Stomach (tissue), 9 donors: ENCODE measurements around the gene CAMSAP3. TPM values are rescaled to one million over a fixed set of nuclear protein-coding genes. Genes with fewer than 3 reads are reported as not detected.
A peak's percentile ranks its signal among the peaks of the same experiment; 100 is the strongest.

ENCODE experiments used
- DNase-seq, 2 donors: peaks; one replicate each; pipeline versions ENCODE4 v3.0.0 to v3.0.0-alpha.2; 2013 to 2019
- H3K27ac ChIP-seq, 5 donors: fragments of 200-600 bp in 4 of 5; sonication (generic) in 4 of 5; one replicate each; pipeline ENCODE4 v1.5.1; 2013 to 2019; ENCODE audit warnings: mild to moderate bottlenecking in 1 of 5, moderate library complexity in 1 of 5
- H3K27me3 ChIP-seq, 3 donors: fragments of 200-600 bp; sonication (generic); one replicate each; pipeline ENCODE4 v1.5.1; 2017 to 2019; ENCODE audit warnings: mixed run types in 1 of 3
- H3K36me3 ChIP-seq, 4 donors: fragments of 200-600 bp; sonication (generic); 1 replicate in 3 of 4; 2 replicates in 1 of 4; pipeline ENCODE4 v1.5.1; 2016 to 2019
- H3K4me1 ChIP-seq, 4 donors: fragments of 200-600 bp; sonication (generic); one replicate each; pipeline ENCODE4 v1.5.1; 2016 to 2019
- H3K4me3 ChIP-seq, 4 donors: fragments of 200-600 bp; sonication (generic) in 3 of 4; one replicate each; pipeline ENCODE4 v1.5.1; 2016 to 2019; ENCODE audit warnings: mild to moderate bottlenecking in 1 of 4
- H3K9me3 ChIP-seq, 4 donors: fragments of 200-600 bp; sonication (generic); one replicate each; pipeline ENCODE4 v1.5.1; 2016 to 2019
- CTCF ChIP-seq, 7 experiments: fragments of 450-650 bp in 4 of 7; fragments of 200-600 bp in 3 of 7; sonication (generic) in 3 of 7; IDR thresholded peaks; one replicate each; pipeline ENCODE4 v1.5.1; 2016 to 2019; ENCODE audit warnings: antibody characterized with exemption in 7 of 7, control low read depth in 2 of 7, mild to moderate bottlenecking in 1 of 7
- EP300 ChIP-seq: sonication (generic); formaldehyde crosslinking; IDR thresholded peaks from one replicate; pipeline ENCODE4 v1.6.1; 2017; ENCODE audit warnings: antibody characterized with exemption
- POLR2A ChIP-seq, 4 donors: fragments of 450-650 bp; IDR thresholded peaks; one replicate each; pipeline ENCODE4 v1.6.1; 2016; ENCODE audit warnings: antibody characterized with exemption in 4 of 4, control low read depth in 2 of 4, mild to moderate bottlenecking in 1 of 4, moderate library complexity in 1 of 4
- POLR2AphosphoS5 ChIP-seq, 3 donors: sonication (generic); formaldehyde crosslinking; IDR thresholded peaks; one replicate each; pipeline ENCODE4 v1.6.1; 2016; ENCODE audit warnings: antibody characterized with exemption in 3 of 3
- WGBS, 5 donors: extraction: QIAGEN DNeasy Blood & Tissue Kit in 3 of 5; methylation state at CpG; one replicate each; pipeline versions ENCODE4 v1.1.5 to v1.1.7; 2013 to 2018; 5-methylcytosine and 5-hydroxymethylcytosine counted together
- intact Hi-C: fragments of 100-400 bp; cut with DNase I; formaldehyde crosslinking; loops from one replicate; pipeline ENCODE4 v1.15.1; 2023; ENCODE audit warnings: low total_unique reads
- polyA plus RNA-seq, 3 donors: library from polyadenylated mRNA; stranded (reverse); fragments of 200-250 nt; gene quantifications; one replicate each; pipeline ENCODE4 v1.2.3, GENCODE V29; 2013
- total RNA-seq, 5 donors: library from RNA; depleted of rRNA; stranded (reverse); fragments of >200 nt; gene quantifications; one replicate each; pipeline versions ENCODE4 v1.1.0 to v1.2.3, GENCODE V29; 2014 to 2016
- donor health status: healthy with polysubstance abuse.
- donor health status: Bipolar disorder and iron deficiency.
- donor health status: healthy.

The CAMSAP3 gene
- total and polyA plus RNA-seq, 8 donors = 5.5 to 232 (median 32.2) TPM

GRCh38 chr19:7617172-7617571 lies 21.5 kb downstream of the CAMSAP3 start:
- intact Hi-C loops = no loop called here
- no peaks in the 10 kb centered on the region for H3K9me3 ChIP-seq
- no peak for TF ChIP-seq POLR2A (IDR thresholded peaks at IDR 0.05)
- no peak for TF ChIP-seq POLR2AphosphoS5 (IDR thresholded peaks at IDR 0.05)
- no peak for TF ChIP-seq EP300
- TF ChIP-seq CTCF (IDR thresholded peaks at IDR 0.05) = no peak
- WGBS, 5 donors = 83 to 91% (median 85%) methylated on average over 12 of the region's 12 CpGs
- no peaks in the 10 kb centered on the region for H3K27me3 ChIP-seq
- H3K27ac ChIP-seq = peak overlapping the region; percentile 88 to 96 (median 91)
- no peak overlapping the region for H3K4me3 ChIP-seq
- peaks cover 16 to 45% (median 40%) of the 10 kb centered on the region in 4 donors for H3K4me1 ChIP-seq
- peaks cover 25 to 84% (median 77%) of the 10 kb centered on the region in 4 donors for H3K36me3 ChIP-seq
- no peak for DNase-seq

GRCh38 chr19:7617735-7618134 lies 22.1 kb downstream of the CAMSAP3 start:
- peaks cover 28 to 84% (median 77%) of the 10 kb centered on the region in 4 donors for H3K36me3 ChIP-seq
- DNase-seq = no peak
- H3K9me3 ChIP-seq = no peaks in the 10 kb centered on the region
- intact Hi-C loops = no loop called here
- no peak for TF ChIP-seq POLR2A (IDR thresholded peaks at IDR 0.05)
- TF ChIP-seq POLR2AphosphoS5 (IDR thresholded peaks at IDR 0.05) = no peak
- 68 to 82% (median 75%) methylated on average over 22 to 28 of the region's 28 CpGs for WGBS, 5 donors
- H3K27ac ChIP-seq = peak overlapping the region; percentile 88 to 96 (median 91)
- H3K27me3 ChIP-seq = no peaks in the 10 kb centered on the region
- H3K4me3 ChIP-seq = peak overlapping the region in 1 of 4 donors; percentile 22
- peaks cover 16 to 45% (median 40%) of the 10 kb centered on the region in 4 donors for H3K4me1 ChIP-seq

GRCh38 chr19:7618348-7618747 lies 22.7 kb downstream of the CAMSAP3 start:
- 20 to 42% (median 31%) methylated on average over 3 to 4 of the region's 4 CpGs for WGBS, 5 donors
- Histone ChIP-seq H3K27ac (peak overlapping the region; percentile 88 to 96 (median 91)), H3K27me3 (no peaks in the 10 kb centered on the region), H3K36me3 (peaks cover 34 to 88% (median 81%) of the 10 kb centered on the region in 4 donors), H3K4me3 (no peak overlapping the region), H3K9me3 (no peaks in the 10 kb centered on the region), H3K4me1 (peaks cover 16 to 45% (median 40%) of the 10 kb centered on the region in 4 donors)
- intact Hi-C loops = no loop called here
- DNase-seq = peak; percentile 49 to 69
- TF ChIP-seq EP300 = no peak
- TF ChIP-seq POLR2A (IDR thresholded peaks at IDR 0.05) = no peak
- TF ChIP-seq CTCF (IDR thresholded peaks at IDR 0.05) = no peak
- no peak for TF ChIP-seq POLR2AphosphoS5 (IDR thresholded peaks at IDR 0.05)

GRCh38 chr19:7618771-7619510 lies 23.3 kb downstream of the CAMSAP3 start:
- no peaks in the 10 kb centered on the region for H3K27me3 ChIP-seq

GRCh38 chr19:7619671-7620441 lies 24.2 kb downstream of the CAMSAP3 start:
- H3K4me1 ChIP-seq = peaks cover 16 to 45% (median 40%) of the 10 kb centered on the region in 4 donors
- no peaks in the 10 kb centered on the region for H3K9me3 ChIP-seq
- intact Hi-C loops = no loop called here
- no peak overlapping the region for H3K4me3 ChIP-seq
- no peaks in the 10 kb centered on the region for H3K27me3 ChIP-seq
- DNase-seq = peak in 1 of 2 donors; percentile 75
- H3K36me3 ChIP-seq = peaks cover 39 to 97% (median 94%) of the 10 kb centered on the region in 4 donors
- TF ChIP-seq EP300 = no peak
- TF ChIP-seq CTCF (IDR thresholded peaks at IDR 0.05) = no peak
- no peak for TF ChIP-seq POLR2AphosphoS5 (IDR thresholded peaks at IDR 0.05)
- no peak for TF ChIP-seq POLR2A (IDR thresholded peaks at IDR 0.05)
- H3K27ac ChIP-seq = peak overlapping the region; percentile 88 to 96 (median 91)
- 41 to 68% (median 56%) methylated on average over 33 to 48 of the region's 48 CpGs for WGBS, 5 donors

More at GRCh38 chr19:7618771-7619510, 23.3 kb downstream of the CAMSAP3 start:
- peaks cover 39 to 94% (median 87%) of the 10 kb centered on the region in 4 donors for H3K36me3 ChIP-seq
- TF ChIP-seq EP300 = no peak
- peak in 2 of 4 donors; percentile 24 to 59 for TF ChIP-seq POLR2A (IDR thresholded peaks at IDR 0.05)
- TF ChIP-seq POLR2AphosphoS5 (IDR thresholded peaks at IDR 0.05) = peak in 2 of 3 donors; percentile 55 to 83
- peak; percentile 72 to 96 for DNase-seq
- peak overlapping the region; percentile 88 to 96 (median 91) for H3K27ac ChIP-seq
- no peak overlapping the region for H3K4me3 ChIP-seq
- intact Hi-C loops = no loop called here
- peaks cover 16 to 45% (median 40%) of the 10 kb centered on the region in 4 donors for H3K4me1 ChIP-seq
- H3K9me3 ChIP-seq = no peaks in the 10 kb centered on the region
- 37 to 58% (median 40%) methylated on average over 8 to 21 of the region's 21 CpGs for WGBS, 5 donors
